Stimulated activated CD8-positive, alpha-beta memory T cell treated with anti-CD3 and anti-CD28 coated beads, Interleukin-15, amount 100 ng/mL, for 4 hours (primary cell): ENCODE measurements around the gene FLOT1.
"Not testable (repeated sequence)": the region's sequence is repeated elsewhere in the genome, so short reads cannot be mapped to it uniquely, and the experiment has no call there.

Experiments
- DNase-seq, 2 donors: peaks; one replicate each; pipeline ENCODE4 v3.0.0-alpha.2; 2020; ENCODE audit warnings: low read depth in 2 of 2

The FLOT1 gene

DNA sequence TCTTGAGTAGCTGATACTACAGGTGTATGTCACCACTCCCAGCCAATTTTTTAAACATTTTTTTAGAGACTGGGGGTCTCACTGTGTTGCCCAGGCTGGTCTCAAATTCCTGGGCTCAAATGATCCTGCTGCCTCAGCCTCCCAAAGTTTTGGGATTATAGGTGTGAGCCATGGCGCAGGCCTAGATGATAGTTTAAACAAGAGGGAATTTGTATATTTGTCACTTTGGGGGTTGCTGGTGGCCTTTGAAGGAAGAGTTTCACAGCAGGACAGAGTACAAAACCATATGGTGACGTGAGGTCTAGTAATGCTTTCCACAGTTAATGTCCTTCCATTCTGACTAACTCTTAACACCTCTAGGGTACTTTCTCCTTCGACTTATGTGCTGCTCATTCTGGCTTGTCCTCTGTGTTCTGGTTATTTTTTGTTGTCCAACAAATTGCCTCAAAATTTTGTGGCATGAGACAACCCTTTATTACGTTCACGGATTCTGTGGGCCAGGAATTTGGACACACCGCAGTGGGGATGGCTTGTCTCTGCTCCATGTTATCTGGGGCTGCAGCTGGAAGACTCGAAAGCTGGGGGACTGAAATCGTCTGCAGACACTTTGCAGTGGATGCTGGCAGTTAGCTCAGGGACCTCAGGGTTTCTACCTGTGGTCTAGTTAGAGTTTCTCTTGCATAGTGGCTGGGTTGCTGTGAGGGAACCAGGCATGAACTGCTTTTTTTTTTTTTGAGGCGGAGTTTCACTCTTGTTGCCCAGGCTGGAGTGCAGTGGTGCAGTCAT lies 24.9 kb upstream of the FLOT1 start:
- DNase-seq, result no peak

DNA sequence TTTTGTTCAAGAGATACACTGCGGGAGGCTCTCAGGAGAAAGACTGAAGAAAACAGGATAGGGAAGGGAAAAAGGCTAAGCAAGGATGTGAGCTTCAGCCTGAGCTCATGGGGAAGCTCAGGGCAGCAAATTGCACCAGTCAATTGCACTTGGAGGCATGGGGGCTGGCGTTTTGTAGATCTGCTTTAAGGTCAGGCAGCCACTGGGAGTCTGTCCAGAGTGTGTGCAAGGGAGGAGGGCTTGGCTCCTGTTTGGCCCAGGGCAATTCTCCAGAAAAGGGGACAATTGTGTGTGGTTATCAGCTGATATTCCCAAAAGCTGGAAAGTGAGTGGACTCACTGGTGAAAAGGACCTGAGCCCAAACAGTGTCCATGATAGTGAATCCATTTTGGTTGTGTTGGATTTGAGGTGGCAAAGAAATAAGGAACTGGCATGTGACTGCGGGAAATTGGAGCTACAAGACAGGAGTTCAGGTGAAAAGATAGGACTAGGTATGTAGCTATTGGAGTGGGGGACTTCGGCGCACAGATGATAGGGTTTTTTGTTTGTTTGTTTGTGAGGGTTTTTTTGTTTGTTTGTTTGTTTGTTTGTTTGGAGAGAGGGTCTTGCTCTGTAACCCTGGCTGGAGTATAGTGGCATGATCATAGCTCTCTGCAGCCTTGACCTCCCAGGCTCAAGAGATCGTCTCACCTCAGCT lies 24.1 kb upstream of the FLOT1 start:
- no peak for DNase-seq

DNA sequence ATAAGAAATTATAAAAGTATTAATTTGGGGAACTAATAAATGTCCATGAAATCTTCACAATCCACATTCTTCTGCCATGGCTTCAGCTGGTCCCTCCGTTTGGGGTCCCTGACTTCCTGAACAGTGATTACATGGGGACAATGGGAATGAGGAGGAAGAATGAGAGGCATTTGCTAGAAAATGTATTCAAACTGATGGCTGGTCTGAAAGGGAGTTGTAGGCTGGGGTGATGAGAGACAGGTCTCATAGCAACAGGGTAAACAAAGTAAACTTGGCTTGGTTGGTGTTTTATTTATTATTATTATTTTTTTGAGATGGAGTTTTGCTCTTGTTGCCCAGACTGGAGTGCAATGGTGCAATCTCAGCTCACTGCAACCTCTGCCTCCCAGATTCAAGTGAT lies 23.0 kb upstream of the FLOT1 start:
- DNase-seq, result not testable (repeated sequence)

DNA sequence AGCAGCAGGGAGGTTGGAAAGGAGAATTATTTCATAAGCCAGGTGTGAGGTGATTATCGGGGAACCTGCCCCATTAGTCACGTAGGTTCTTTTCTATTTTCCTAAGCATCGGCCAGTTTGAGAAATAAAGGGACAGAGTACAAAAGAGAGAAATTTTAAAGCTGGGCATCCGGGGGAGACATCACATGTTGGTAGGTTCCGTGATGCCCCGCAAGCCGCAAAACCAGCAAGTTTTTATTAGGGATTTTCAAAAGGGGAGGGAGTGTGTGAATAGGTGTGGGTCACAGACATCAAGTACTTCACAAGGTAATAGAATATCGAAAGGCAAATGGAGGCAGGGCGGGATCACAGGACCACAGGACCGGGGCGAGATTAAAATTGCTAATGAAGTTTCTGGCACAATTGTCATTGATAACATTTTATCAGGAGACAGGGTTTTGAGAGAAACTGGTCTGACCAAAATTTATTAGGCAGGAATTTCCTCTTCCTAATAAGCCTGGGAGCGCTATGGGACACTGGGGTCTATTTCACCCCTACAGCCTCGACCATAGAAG lies 22.1 kb upstream of the FLOT1 start:
- DNase-seq, result not testable (repeated sequence)

DNA sequence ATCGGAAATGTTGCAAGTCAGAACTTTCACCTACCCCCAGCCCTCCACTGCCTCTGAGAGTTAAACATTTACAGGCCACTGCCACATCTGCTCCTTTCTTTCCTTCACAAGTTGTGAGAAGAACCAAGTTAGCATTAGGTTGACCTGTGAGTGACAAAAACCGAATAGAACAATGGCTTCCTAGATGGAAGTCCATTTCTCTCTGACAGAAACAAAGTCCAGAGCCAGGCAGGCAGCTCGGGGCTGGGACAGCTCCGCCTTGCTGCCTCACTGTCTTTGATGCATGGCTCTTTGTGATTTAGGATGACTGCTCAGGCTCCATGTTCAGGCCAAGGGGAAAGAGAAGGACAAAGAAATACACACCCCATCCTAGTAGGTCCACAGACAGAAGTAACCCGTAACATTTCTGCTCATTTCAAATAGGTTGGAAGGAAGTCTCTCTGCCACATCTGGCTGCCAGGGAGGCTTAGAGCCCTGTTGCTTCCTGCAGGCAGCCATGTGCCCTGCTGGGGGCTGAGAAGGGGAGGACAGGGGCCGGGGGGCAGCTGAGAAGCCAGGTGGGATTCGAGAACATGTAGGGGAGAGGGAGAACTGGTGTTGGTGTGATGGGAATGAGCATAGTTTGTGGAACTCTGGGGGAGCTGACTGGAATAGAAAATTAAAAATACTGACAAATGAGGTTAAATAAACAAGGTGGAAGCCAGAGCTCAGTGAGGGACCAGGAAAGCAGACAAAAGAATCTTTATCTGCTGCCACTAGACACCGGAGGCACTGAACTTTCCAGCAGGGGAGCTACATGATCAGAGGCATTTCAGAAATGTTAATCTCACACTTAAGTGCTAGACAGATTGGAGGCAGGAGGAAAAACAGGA lies 21.4 kb upstream of the FLOT1 start:
- no peak for DNase-seq

DNA sequence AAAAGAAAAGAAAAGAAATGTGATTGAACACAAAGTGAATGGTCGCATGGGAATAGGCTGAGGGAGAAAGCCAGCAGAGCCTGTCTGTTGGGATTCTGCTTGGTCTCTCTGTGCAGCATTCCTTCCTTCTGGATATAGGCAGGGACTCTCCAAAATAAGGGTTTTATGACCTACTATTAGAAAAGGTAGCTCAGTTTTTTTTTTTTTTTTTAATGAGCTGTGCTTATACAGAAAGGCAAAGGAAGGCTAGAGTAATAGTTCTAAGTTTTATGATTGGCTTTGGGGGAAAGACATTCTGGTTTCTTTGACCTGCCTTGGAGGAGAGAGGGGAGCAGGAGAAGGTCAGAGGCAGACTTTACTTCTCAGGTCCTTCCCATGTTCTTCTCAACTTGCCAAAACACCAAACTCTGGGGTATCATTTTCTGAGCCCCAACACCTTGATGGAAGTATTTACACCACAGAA lies 20.7 kb upstream of the FLOT1 start:
- no peak for DNase-seq

DNA sequence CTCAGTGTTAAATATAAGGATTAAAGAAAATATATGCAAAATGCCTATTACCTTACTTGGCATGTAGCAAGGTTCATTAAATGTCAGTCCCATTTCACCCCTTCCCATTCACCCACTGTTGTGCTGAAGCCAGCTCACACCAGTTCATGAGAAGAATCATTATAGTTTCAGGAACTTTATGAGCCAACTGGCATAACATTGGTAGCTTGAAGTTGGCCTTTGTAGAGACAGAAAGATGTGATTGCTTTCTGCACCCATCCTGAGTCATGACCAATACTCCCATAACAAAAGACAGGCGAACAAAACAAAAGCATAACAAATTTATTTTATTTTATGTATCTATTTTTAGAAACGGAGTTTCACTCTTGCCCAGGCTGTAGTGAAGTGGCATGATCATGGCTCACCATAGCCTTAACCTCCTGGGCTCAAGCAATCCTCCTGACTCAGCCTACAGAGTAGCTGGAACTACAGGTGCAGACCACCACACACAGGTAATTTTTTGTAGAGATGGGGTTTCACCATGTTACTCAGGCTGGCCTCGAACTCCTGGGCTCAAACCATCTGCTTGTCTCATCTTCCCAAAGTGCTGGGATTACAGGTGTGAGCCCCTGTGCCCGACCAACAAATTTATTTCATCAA lies 19.4 kb upstream of the FLOT1 start:
- no peak for DNase-seq

DNA sequence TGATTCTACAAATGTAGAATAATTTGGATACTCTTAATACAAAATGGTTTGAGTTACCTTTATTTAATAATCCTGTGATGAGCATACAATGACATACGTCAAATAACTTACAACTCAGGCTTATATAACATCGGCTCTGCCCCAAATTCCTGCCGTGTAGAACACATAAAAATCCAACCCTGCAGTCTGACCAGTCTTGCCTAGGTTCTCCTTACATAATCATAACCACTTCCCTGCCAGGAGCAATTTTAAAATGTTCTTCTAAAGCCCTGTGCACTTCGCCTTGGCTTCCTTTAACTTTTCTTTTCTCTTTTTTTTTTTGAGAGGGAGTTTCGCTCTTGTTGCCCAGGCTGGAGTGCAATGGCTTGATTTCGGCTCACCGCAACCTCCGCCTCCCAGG lies 18.1 kb upstream of the FLOT1 start:
- DNase-seq, result no peak

DNA sequence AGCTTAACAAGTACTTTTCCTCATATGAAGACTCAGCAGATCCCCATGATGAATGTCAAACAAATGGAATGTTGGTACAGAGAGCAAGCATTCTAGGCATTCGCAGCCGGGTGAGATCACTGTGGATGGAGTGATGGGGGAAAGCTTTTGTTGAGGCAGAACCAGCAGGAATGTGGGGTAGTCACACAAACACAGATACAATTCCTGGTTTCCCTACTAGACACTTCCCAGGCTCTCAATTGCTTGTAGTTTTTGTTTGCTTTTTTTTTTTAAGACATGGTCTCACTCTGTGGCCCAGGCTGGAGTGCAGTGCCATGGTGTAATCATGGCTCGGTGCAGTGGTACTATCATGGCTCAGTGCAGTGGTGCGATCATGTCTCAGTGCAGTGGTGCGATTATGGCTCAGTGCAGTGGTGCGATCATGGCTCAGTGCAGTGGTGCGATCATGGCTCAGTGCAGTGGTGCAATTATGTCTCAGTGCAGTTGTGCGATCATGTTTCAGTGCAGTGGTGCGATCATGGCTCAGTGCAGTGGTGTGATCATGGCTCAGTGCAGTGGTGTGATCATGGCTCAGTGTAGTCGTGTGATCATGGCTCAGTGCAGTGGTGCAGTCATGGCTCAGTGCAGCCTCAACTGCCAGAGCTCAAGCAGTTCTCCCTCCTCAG lies 17.2 kb upstream of the FLOT1 start:
- no peak for DNase-seq

DNA sequence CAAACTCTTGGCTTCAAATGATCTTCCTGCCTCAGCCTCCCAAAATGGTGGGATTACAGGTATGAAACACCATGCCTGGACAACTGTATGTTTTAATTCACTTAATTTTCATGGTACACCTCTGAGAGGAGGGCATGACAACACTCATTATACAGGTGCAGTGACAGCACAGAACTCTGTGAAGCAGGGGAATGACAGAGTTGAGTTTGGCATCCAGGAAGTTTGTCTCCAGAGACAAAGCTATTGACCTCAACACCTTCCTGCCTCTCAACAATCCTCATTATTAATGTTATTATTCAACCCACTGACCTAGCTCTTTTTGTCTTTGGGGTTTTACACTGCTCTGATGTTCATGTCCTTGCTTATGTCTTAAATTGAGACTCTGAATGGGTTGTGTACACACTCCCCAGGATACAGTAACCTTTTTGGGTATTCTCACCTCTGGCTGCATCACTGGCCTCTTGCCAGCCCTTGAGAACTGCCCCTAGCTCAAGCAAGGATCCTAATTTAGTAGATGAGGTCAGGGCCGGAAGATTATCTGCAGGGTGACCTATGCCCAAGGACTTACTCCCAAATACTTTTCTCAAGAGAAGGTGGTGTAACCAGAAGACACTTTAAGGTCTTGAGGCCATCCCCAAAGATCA lies 14.9 kb upstream of the FLOT1 start:
- DNase-seq, result no peak

DNA sequence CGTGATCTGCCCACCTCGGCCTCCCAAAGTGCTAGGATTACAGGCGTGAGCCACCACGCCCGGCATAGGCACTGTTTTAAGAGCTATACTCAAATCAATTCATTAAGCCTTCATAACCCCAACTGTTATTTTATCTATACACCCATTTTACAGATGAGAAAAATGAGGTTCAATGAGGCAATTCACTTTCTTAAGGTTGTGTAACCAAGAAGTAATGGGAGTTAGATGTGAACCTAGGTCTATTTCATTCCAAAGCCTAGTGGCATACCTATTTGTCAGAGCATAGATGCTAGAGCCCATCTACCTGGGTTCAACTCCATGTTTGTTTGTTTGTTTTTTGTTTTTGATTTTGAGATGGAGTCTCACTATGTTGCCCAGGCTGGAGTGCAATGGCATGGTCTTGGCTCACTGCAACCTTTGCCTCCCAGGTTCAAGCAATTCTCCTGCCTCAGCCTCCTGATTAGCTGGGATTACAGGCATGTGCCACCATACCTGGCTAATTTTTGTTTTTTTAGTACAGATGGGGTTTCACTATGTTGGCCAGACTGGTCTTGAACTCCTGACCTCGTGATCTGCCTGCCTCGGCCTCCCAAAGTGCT lies 14.0 kb upstream of the FLOT1 start:
- not testable (repeated sequence) for DNase-seq

DNA sequence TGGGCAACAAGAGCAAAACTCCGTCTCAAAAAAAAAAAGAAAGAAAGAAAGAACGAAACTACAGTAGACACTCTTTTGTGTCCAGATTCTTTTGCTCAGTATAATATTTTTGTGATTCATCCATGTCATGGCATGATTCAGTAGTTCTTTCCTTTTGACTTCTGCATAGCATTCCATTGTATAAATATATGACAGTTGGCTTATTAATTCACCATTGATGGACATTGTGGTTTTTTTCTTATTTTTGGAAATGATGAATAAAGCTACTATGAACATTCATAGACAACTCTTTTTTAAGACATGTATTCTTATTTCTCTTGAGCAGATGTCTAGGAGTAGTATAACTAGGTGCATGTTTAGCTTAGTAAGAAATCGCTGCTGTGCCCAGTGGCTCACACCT lies 12.1 kb upstream of the FLOT1 start:
- no peak for DNase-seq

DNA sequence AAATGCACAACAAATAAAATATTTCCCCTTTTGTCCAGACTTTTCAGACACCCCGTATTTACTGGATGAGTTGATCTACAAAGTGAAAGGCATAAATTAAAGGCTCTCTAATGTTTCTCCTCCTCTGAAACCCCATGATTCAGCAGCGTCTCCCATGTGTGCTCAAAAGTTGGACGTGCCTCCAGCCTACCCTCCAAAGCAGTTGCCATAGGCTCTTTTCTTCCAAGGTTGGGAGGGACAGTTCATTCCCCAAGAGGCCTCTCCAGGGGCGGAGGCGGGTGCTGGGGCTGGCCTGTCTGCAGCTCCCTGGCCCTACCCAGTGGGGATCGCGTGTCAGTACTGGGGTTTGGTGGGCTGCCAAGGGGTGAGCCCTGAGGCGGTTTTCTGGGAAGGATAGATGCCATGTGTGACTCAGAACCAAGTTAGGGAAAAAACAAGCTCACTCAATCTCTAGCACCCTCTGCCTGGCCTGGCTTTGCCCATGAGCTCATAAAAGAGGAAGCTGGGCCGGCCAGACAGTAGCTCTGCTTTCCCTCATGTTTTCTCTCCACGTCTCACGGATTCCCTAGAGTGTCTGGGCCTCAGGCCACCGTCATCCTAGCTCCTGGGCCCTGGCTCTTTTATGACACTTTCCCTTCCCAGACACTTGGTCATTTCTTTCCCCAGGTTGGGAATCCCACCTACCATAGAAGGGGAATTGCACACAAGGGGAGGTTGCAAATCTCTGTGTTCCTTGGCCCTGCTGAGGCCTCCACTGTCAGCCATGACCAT lies 9.9 kb upstream of the FLOT1 start:
- no peak for DNase-seq

DNA sequence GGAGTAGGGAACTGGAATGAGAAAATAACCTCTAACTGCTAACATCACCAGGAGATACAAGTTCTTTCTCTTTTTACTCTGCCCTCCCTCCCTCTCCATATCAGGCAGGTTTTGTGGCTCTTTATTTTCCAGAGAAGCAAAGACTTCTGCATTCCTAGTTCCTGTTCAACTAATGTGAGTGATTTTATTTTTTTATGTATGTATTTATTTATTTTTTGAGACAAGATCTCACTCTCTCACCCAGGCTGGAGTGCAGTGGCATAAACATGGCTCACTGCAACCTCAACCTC lies 7.8 kb upstream of the FLOT1 start:
- no peak for DNase-seq

DNA sequence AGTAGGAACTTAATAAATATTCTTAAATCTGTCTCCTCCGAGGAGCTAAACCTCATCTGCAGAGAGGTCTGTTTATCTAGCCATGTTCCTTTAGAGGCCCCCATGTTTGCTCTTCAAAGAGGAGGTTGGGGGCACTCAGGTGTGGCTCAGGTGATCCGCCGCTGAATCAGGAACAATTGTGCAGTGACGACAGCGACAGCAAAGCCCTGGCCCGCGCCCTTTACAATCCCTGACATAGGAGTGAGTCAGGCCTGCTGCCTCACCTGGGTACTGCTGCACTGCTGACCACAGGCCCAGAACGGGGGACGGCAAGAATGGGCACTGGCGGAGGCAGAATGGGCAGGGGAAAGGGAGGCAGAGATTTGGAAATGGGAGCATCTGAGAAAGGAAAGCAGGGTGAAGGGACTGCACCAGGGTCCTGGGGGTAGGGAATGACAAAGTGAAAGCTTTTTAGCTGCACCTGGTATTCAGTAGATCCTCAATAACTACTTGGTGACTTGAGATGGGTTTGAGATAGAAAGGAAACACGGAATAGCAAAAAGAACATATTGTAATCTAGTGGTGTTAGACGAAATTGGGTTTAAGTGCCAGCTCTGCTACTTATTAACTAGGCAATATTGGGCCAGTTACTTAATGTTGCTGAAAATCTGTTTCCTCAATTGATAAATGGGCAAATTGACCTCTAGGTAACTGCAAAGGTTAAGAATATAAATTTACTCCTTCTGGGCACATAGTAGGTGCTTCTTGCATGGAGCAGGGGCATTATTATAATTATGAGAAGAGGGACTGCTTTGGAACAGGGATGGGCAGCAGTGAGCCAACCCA lies 7.3 kb upstream of the FLOT1 start:
- no peak for DNase-seq

DNA sequence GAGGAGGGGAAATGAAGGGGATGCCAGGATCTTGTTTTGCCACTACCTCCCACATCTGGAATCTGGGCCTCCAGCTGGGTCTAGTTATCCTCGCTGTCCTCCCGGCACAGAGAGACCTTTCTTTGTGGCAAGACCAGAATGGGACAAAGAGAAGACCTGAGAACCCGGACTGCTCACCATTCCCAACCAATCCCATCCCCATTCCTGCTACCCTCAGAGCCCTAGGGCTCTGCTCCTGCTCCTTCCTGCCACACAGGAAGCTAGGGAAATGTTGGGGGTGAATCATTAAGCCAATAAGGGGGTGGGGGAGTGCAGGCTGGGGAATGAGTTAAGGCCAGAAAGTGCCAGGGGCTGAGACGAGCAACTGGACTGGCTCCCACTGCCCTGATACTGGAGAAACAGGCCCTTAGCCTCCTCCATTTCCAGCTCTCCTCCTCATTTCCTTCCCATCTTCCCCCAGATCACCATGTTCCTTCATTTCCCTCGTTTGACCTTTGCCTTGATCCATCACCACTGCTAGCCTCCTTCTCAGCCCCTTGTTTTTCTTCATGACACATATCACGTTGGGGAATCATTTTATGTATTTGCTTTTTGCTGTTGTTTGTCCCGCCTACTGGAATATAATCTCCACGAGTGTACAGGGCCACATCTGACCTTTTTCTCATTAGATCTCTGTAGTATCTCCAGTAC lies 6.5 kb upstream of the FLOT1 start:
- DNase-seq, result no peak

DNA sequence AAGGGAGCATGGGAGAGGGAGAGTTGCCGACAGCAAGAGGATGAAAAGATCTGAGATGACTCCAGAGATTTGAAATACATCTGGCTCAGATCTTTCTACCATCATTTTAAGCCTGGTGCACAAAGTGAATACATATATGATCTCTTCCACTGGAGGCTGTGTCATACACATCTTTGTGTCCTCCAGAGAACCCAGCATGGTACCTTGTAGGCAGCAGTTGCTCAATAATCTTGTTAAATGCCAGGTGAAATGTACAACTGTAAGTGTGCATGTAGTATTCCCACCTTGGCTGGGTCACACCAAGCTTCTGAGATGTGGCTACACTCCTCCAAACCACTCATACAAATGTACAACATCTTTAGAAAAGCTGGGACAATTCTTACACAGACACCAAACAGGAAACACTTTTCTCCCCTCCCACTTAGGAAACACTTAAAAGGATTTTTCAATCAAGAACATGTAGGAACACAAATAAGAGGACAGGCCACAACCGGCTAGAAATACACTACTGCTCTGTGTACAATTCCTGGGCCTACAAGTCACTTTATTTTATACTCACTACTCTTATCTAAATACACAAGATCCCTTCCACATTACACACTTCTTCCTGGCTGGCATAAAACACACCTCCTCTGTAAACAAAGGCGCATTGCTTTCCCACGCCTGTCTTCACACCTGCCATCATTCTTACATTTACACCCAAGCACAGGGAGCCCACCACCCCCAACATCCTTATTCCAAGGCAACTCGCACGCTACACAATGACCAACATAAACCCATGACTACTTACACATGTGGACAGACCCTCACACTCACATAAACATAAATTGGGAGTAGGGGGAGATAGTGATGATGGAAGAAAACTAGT lies 5.6 kb upstream of the FLOT1 start:
- no peak for DNase-seq
